WTC11 (cell line): ENCODE results near the gene CEP68.

Experiments
- HMGXB4 ChIP-seq: sonication (generic); formaldehyde crosslinking; IDR thresholded peaks from 2 replicates; pipeline ENCODE4 v1.8.1; 2023; ENCODE audit warnings: mild to moderate bottlenecking, moderate library complexity, missing genetic modification reagents
- NR2C2 ChIP-seq: sonication (generic); formaldehyde crosslinking; IDR thresholded peaks from 2 replicates; pipeline ENCODE4 v1.8.0; 2022; ENCODE audit warnings: mild to moderate bottlenecking, missing genetic modification reagents

GRCh38 chr2:65069439-65069824 lies 13.2 kb downstream of the CEP68 start:
- TF ChIP-seq NR2C2 (CRISPR knock-in tag), result no peak
- no peak for TF ChIP-seq HMGXB4 (CRISPR knock-in tag)
